Measurements from ENCODE around the gene C19orf67.

DNA sequence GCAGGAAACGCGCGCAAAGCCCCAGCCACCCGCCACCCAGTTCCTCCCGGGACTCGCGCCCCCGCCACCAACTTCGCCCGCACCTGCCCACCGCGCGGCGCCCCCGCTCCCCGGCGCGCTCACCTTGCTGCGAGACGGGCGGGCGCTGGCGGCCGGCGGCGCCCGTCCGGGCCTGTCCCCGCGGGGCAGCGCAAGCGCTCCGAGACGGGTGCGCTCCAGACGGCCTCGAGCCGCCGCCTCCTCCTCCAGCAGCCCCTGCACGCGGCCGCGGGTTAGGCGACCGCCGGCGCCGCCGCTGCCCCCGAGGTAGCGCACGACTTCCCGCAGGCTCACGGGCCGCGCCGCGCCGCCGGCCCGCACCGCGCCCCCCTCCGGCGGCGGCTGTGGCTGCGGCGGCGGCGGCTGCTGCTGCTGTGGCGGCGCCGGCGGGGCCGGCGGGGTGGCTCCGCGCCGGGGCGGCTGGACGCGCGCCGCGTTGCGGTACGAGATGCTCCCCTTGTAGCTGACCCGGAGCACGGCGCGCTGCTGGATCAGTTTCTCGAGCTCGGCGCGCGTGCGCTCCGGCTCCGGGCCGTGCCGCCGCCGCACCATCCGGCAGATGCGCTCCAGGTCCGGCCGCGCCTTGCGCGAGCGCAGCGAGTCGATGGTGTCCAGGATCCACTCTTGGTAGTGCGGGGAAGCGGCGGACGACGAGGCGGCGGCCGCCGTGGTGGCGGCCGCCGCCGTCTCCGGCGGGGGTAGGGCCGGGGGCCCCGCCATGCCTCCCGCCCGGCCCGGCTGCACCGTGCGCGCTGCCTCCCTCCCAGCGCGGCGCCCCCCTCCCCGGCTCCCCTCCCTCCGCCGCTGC is 4.3 kb upstream of the C19orf67 start:
- TF ChIP-seq, protein P1, sequence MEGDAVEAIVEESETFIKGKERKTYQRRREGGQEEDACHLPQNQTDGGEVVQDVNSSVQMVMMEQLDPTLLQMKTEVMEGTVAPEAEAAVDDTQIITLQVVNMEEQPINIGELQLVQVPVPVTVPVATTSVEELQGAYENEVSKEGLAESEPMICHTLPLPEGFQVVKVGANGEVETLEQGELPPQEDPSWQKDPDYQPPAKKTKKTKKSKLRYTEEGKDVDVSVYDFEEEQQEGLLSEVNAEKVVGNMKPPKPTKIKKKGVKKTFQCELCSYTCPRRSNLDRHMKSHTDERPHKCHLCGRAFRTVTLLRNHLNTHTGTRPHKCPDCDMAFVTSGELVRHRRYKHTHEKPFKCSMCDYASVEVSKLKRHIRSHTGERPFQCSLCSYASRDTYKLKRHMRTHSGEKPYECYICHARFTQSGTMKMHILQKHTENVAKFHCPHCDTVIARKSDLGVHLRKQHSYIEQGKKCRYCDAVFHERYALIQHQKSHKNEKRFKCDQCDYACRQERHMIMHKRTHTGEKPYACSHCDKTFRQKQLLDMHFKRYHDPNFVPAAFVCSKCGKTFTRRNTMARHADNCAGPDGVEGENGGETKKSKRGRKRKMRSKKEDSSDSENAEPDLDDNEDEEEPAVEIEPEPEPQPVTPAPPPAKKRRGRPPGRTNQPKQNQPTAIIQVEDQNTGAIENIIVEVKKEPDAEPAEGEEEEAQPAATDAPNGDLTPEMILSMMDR (IDR thresholded peaks at IDR 0.05; ENCODE audit: insufficient read depth, low read depth, low read length): no peak
- no peak for TF ChIP-seq EZH2 (IDR thresholded peaks at IDR 0.05; ENCODE audit: insufficient read depth, low read length)
